H9 (cell line): ENCODE results near the gene SFXN5. TPM values are rescaled to one million over a fixed set of nuclear protein-coding genes. Genes with fewer than 3 reads are reported as not detected.

Experiments
- DNase-seq: peaks from one replicate; pipeline ENCODE4 v3.0.0-alpha.2; 2017
- H2AFZ ChIP-seq: one replicate; pipeline ENCODE4 v1.6.1; 2013; ENCODE audit warnings: mild to moderate bottlenecking, low read length, control low read depth, moderate library complexity
- H2AK5ac ChIP-seq: 2 replicates; pipeline ENCODE4 v1.6.1; 2013; ENCODE audit warnings: low read length, control low read depth, mixed read lengths; ENCODE audit not compliant: insufficient read length
- H2BK120ac ChIP-seq: one replicate; pipeline ENCODE4 v1.6.1; 2013; ENCODE audit warnings: low read depth, mild to moderate bottlenecking, low read length, control low read depth, inconsistent platforms; ENCODE audit not compliant: poor library complexity, severe bottlenecking
- H2BK12ac ChIP-seq: 2 replicates; pipeline ENCODE4 v1.6.1; 2013; ENCODE audit warnings: low read length, control low read depth, mixed read lengths, low read depth; ENCODE audit not compliant: insufficient read length
- H2BK15ac ChIP-seq: 2 replicates; pipeline ENCODE4 v1.6.1; 2013; ENCODE audit warnings: low read depth, low read length, control low read depth
- H2BK20ac ChIP-seq: one replicate; pipeline ENCODE4 v1.6.1; 2013; ENCODE audit warnings: low read depth, mild to moderate bottlenecking, low read length, control low read depth, inconsistent platforms; ENCODE audit not compliant: poor library complexity, severe bottlenecking
- H2BK5ac ChIP-seq: 2 replicates; pipeline ENCODE4 v1.6.1; 2013; ENCODE audit warnings: low read length, control low read depth, mixed read lengths; ENCODE audit not compliant: insufficient read length
- H3K14ac ChIP-seq: 2 replicates; pipeline ENCODE4 v1.6.1; 2013; ENCODE audit warnings: low read length, control low read depth; ENCODE audit not compliant: insufficient read depth
- H3K18ac ChIP-seq: 2 replicates; pipeline ENCODE4 v1.6.1; 2013; ENCODE audit warnings: low read depth, mild to moderate bottlenecking, mixed read lengths, low read length, control low read depth; ENCODE audit not compliant: insufficient read length
- H3K23ac ChIP-seq: 2 replicates; pipeline ENCODE4 v1.6.1; 2013; ENCODE audit warnings: low read length, control low read depth, mixed read lengths, low read depth; ENCODE audit not compliant: insufficient read length
- H3K23me2 ChIP-seq: 2 replicates; pipeline ENCODE4 v1.6.1; 2013; ENCODE audit warnings: low read depth, mild to moderate bottlenecking, mixed read lengths, low read length, control low read depth; ENCODE audit not compliant: insufficient read length, poor library complexity, severe bottlenecking
- H3K27ac ChIP-seq: 2 replicates; pipeline ENCODE4 v1.5.1; 2013; ENCODE audit warnings: low read length, control low read depth, mixed read lengths, low read depth; ENCODE audit not compliant: insufficient read length
- H3K27me3 ChIP-seq: 2 replicates; pipeline ENCODE4 v1.6.1; 2013; ENCODE audit warnings: low read length, control low read depth, inconsistent platforms; ENCODE audit not compliant: insufficient read depth
- H3K4ac ChIP-seq: 2 replicates; pipeline ENCODE4 v1.6.1; 2013; ENCODE audit warnings: low read depth, mild to moderate bottlenecking, control low read depth, inconsistent platforms, low read length, moderate library complexity
- H3K4me1 ChIP-seq: 2 replicates; pipeline ENCODE4 v1.6.1; 2013; ENCODE audit warnings: low read length, control low read depth, inconsistent platforms; ENCODE audit not compliant: insufficient read depth
- H3K4me2 ChIP-seq: 2 replicates; pipeline ENCODE4 v1.6.1; 2013; ENCODE audit warnings: low read length, control low read depth, mixed read lengths; ENCODE audit not compliant: insufficient read length, insufficient read depth
- H3K56ac ChIP-seq: 2 replicates; pipeline ENCODE4 v1.6.1; 2013; ENCODE audit warnings: low read depth, mild to moderate bottlenecking, mixed read lengths, low read length, control low read depth; ENCODE audit not compliant: insufficient read length
- H3K79me1 ChIP-seq: 2 replicates; pipeline ENCODE4 v1.6.1; 2013; ENCODE audit warnings: low read depth, mild to moderate bottlenecking, moderate library complexity, low read length, control low read depth, inconsistent platforms; ENCODE audit not compliant: insufficient read depth, poor library complexity, severe bottlenecking
- H3K79me2 ChIP-seq: 2 replicates; pipeline ENCODE4 v1.6.1; 2013; ENCODE audit warnings: low read length, control low read depth, inconsistent platforms; ENCODE audit not compliant: insufficient read depth
- H3K9ac ChIP-seq: 2 replicates; pipeline ENCODE4 v1.6.1; 2013; ENCODE audit warnings: low read length, control low read depth, mixed read lengths; ENCODE audit not compliant: insufficient read length; ENCODE audit errors: extremely low read depth
- H3K9me3 ChIP-seq: one replicate; pipeline ENCODE4 v1.6.1; 2013; ENCODE audit warnings: low read depth, low read length, inconsistent platforms; ENCODE audit not compliant: control insufficient read depth
- H3T11ph ChIP-seq: one replicate; pipeline ENCODE4 v1.6.1; 2013; ENCODE audit warnings: mild to moderate bottlenecking, low read length, control low read depth, inconsistent platforms
- H4K20me1 ChIP-seq: one replicate; pipeline ENCODE4 v1.6.1; 2013; ENCODE audit not compliant: control insufficient read depth, insufficient read length, insufficient read depth
- H4K5ac ChIP-seq: 2 replicates; pipeline ENCODE4 v1.6.1; 2013; ENCODE audit warnings: low read depth, mild to moderate bottlenecking, mixed read lengths, low read length, control low read depth; ENCODE audit not compliant: insufficient read length
- H4K8ac ChIP-seq: replicated peaks from 2 replicates; pipeline ENCODE4 v1.6.1; 2013; ENCODE audit warnings: low read length, control low read depth, mixed read lengths, low read depth; ENCODE audit not compliant: insufficient read length
- H4K91ac ChIP-seq: 2 replicates; pipeline ENCODE4 v1.6.1; 2013; ENCODE audit warnings: low read depth, mild to moderate bottlenecking, moderate library complexity, mixed read lengths, low read length, control low read depth; ENCODE audit not compliant: insufficient read length
- H3K27ac Mint-ChIP-seq, 3 experiments: 2 replicates in 2 of 3; 3 replicates in 1 of 3; pipeline ENCODE4 v1.8.0; 2020 to 2021; ENCODE audit warnings: mixed read lengths in 3 of 3, mild to moderate bottlenecking in 1 of 3, moderate library complexity in 1 of 3
- H3K27me3 Mint-ChIP-seq: 2 replicates; pipeline ENCODE4 v1.8.0; 2021; ENCODE audit warnings: low read depth, mild to moderate bottlenecking, moderate library complexity, mixed read lengths
- H3K36me3 Mint-ChIP-seq, 3 experiments: 2 replicates in 2 of 3; 3 replicates in 1 of 3; pipeline ENCODE4 v1.8.0; 2020 to 2021; ENCODE audit warnings: low read depth in 3 of 3, mixed read lengths in 3 of 3; ENCODE audit not compliant: insufficient read depth in 1 of 3
- H3K4me1 Mint-ChIP-seq, 2 experiments: 2 replicates each; pipeline ENCODE4 v1.8.0; 2020; ENCODE audit warnings: mixed read lengths in 2 of 2
- H3K4me3 Mint-ChIP-seq, 2 experiments: 2 replicates in 1 of 2; 3 replicates in 1 of 2; pipeline ENCODE4 v1.8.0; 2020 to 2021; ENCODE audit warnings: mild to moderate bottlenecking in 2 of 2, mixed read lengths in 2 of 2, moderate library complexity in 1 of 2
- H3K9me3 Mint-ChIP-seq, 2 experiments: 2 replicates in 1 of 2; 3 replicates in 1 of 2; pipeline ENCODE4 v1.8.0; 2020; ENCODE audit warnings: mild to moderate bottlenecking in 2 of 2, mixed read lengths in 2 of 2, moderate library complexity in 1 of 2
- WGBS: extraction: QIAGEN DNeasy Blood & Tissue Kit; methylation state at CpG from one replicate; pipeline ENCODE4 v1.1.7; 2013; ENCODE audit warnings: missing lambda C conversion rate, low lambda C conversion rate, mixed read lengths; ENCODE audit not compliant: insufficient read length; ENCODE audit errors: extremely low coverage; 5-methylcytosine and 5-hydroxymethylcytosine counted together
- total RNA-seq: library from RNA; stranded (reverse); gene quantifications from 2 replicates; pipeline ENCODE4 v1.2.1, GENCODE V29; 2021
- TF ChIP-seq, protein P1 (sequence below): fragments of 200-600 bp; sonication (generic); conservative IDR thresholded peaks from 3 replicates; pipeline ENCODE4 v1.8.0; 2021; ENCODE audit warnings: antibody characterized with exemption, mild to moderate bottlenecking

SFXN5 gene
- total RNA-seq, 1 experiment from 2014 or later = 30.9 TPM

DNA sequence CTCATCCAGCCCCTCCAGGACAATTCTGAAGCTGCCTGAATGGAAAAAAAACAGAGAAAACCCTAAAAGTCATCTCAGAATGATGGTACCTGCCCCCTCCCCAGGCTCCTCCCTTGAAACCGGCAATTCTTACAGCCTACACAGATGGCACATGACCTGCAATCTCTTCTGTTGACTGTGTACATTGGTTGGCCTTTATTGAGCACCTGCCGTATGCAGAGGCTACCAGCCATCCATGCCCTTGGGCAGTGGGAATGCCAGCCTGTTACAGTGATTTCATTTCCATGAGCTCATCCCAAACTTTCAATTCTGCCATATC lies 97.1 kb downstream of the SFXN5 start:
- Mint-ChIP-seq H3K36me3 (no peaks in the 10 kb centered on the region; a peak in 1 of 7 replicates), H3K4me3 (peak overlapping the region in 1 of 2 experiments; percentile 57; a peak in 2 of 5 replicates), H3K9me3 (no peaks in the 10 kb centered on the region), H3K27me3 (no peaks in the 10 kb centered on the region; the same call in 1 of the 2 replicates), H3K27ac (peak overlapping the region in 1 of 3 experiments; percentile 16; a peak in 1 of 7 replicates), H3K4me1 (peaks cover 31 to 37% of the 10 kb centered on the region in 2 experiments)
- Histone ChIP-seq H2BK5ac (no peak overlapping the region), H3K27me3 (no peaks in the 10 kb centered on the region), H4K91ac (no peak overlapping the region), H2AK5ac (no peak overlapping the region), H3K18ac (no peak overlapping the region), H2BK20ac (no peak overlapping the region), H3K9ac (no peak overlapping the region), H3K14ac (no peak overlapping the region), H2AFZ (no peak overlapping the region), H3K4ac (no peak overlapping the region), H4K5ac (no peak overlapping the region), H4K20me1 (no peaks in the 10 kb centered on the region), H3K27ac (no peak overlapping the region), H3K23me2 (no peaks in the 10 kb centered on the region), H4K8ac (no peak overlapping the region), H2BK12ac (no peak overlapping the region), H3K56ac (no peak overlapping the region), H3K79me2 (no peaks in the 10 kb centered on the region), H3K4me2 (peak overlapping the region; percentile 30), H3K23ac (no peak overlapping the region), H3K79me1 (no peaks in the 10 kb centered on the region), H3T11ph (no peak overlapping the region), H3K9me3 (no peaks in the 10 kb centered on the region), H2BK120ac (no peak overlapping the region), H3K4me1 (peaks cover 15% of the 10 kb centered on the region; the same call in 1 of the 2 replicates), H2BK15ac (no peak overlapping the region)
- DNase-seq = no peak
- TF ChIP-seq, protein P1, sequence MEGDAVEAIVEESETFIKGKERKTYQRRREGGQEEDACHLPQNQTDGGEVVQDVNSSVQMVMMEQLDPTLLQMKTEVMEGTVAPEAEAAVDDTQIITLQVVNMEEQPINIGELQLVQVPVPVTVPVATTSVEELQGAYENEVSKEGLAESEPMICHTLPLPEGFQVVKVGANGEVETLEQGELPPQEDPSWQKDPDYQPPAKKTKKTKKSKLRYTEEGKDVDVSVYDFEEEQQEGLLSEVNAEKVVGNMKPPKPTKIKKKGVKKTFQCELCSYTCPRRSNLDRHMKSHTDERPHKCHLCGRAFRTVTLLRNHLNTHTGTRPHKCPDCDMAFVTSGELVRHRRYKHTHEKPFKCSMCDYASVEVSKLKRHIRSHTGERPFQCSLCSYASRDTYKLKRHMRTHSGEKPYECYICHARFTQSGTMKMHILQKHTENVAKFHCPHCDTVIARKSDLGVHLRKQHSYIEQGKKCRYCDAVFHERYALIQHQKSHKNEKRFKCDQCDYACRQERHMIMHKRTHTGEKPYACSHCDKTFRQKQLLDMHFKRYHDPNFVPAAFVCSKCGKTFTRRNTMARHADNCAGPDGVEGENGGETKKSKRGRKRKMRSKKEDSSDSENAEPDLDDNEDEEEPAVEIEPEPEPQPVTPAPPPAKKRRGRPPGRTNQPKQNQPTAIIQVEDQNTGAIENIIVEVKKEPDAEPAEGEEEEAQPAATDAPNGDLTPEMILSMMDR = no peak
- no CpG with 5 or more reads among the region's 2 CpGs for WGBS
